Cardiac fibroblast (primary cell): ENCODE measurements around the gene CYB5R4.
"Not testable (repeated sequence)": the region's sequence is repeated elsewhere in the genome, so short reads cannot be mapped to it uniquely, and the experiment has no call there.

Experiments
- DNase-seq, 2 donors: peaks; one replicate each; pipeline versions ENCODE4 v3.0.0 to v3.0.0-alpha.2; 2010; ENCODE audit warnings: low read depth in 2 of 2
- H3K4me3 ChIP-seq, 2 donors: replicated peaks in 1 of 2; 1 replicate in 1 of 2; 2 replicates in 1 of 2; pipeline ENCODE4 v1.5.1; 2011; ENCODE audit warnings: low read depth in 2 of 2, low read length in 2 of 2, mild to moderate bottlenecking in 2 of 2, moderate library complexity in 1 of 2
- CTCF ChIP-seq: IDR thresholded peaks from one replicate; pipeline ENCODE4 v1.5.1; 2011; ENCODE audit warnings: low read depth, mild to moderate bottlenecking, low read length, inconsistent platforms

Gene CYB5R4

GRCh38 chr6:83889621-83890020 is 30.1 kb downstream of the CYB5R4 start:
- no peak overlapping the region for H3K4me3 ChIP-seq
- no peak for DNase-seq
- no peak for TF ChIP-seq CTCF

GRCh38 chr6:83890520-83890919 is 31.0 kb downstream of the CYB5R4 start:
- no peak overlapping the region for H3K4me3 ChIP-seq
- no peak for TF ChIP-seq CTCF
- no peak for DNase-seq

- DNase-seq = no peak
- TF ChIP-seq CTCF = no peak
- H3K4me3 ChIP-seq = no peak overlapping the region
Measured at GRCh38 chr6:83891586-83891985, 32.1 kb downstream of the CYB5R4 start.

GRCh38 chr6:83893024-83893423 is 33.5 kb downstream of the CYB5R4 start:
- no peak overlapping the region for H3K4me3 ChIP-seq
- DNase-seq = no peak
- no peak for TF ChIP-seq CTCF

- DNase-seq, H3K4me3 ChIP-seq: not testable (repeated sequence)
Measured at GRCh38 chr6:83897094-83897493, 37.6 kb downstream of the CYB5R4 start.

- H3K4me3 ChIP-seq = no peak overlapping the region
- DNase-seq = no peak
- no peak for TF ChIP-seq CTCF
Measured at GRCh38 chr6:83901624-83902023, 42.1 kb downstream of the CYB5R4 start.

- no peak for TF ChIP-seq CTCF
- no peak for DNase-seq
- H3K4me3 ChIP-seq = no peak overlapping the region
Measured at GRCh38 chr6:83904395-83904794, 44.9 kb downstream of the CYB5R4 start.
